Thymus (tissue), 11 donors: Measurements from ENCODE around the gene RNF114. TPM values are rescaled to one million over a fixed set of nuclear protein-coding genes. Genes with fewer than 3 reads are reported as not detected.
"Not testable (repeated sequence)": the region's sequence is repeated elsewhere in the genome, so short reads cannot be mapped to it uniquely, and the experiment has no call there.

Experiments
- DNase-seq, 9 donors: peaks; one replicate each; pipeline ENCODE4 v3.0.0-alpha.2; 2013; ENCODE audit warnings: low spot score in 9 of 9, low read depth in 6 of 9, missing footprints in 1 of 9
- H3K27ac ChIP-seq, 2 donors: one replicate each; pipeline ENCODE4 v1.5.1; 2013; ENCODE audit warnings: control low read depth in 1 of 2, low read depth in 1 of 2, low read length in 1 of 2, mild to moderate bottlenecking in 1 of 2, moderate library complexity in 1 of 2
- H3K27me3 ChIP-seq, 2 donors: one replicate each; pipeline ENCODE4 v1.5.1; 2013; ENCODE audit warnings: low read length in 1 of 2; ENCODE audit not compliant: control insufficient read depth in 2 of 2, insufficient read depth in 1 of 2
- H3K36me3 ChIP-seq, 2 donors: one replicate each; pipeline ENCODE4 v1.5.1; 2013; ENCODE audit warnings: low read length in 1 of 2, mild to moderate bottlenecking in 1 of 2, moderate library complexity in 1 of 2; ENCODE audit not compliant: control insufficient read depth in 2 of 2, insufficient read depth in 2 of 2
- H3K4me1 ChIP-seq, 2 donors: one replicate each; pipeline ENCODE4 v1.5.1; 2013; ENCODE audit warnings: low read length in 2 of 2; ENCODE audit not compliant: control insufficient read depth in 2 of 2, insufficient read depth in 2 of 2
- H3K4me3 ChIP-seq, 2 donors: one replicate each; pipeline ENCODE4 v1.5.1; 2013; ENCODE audit warnings: low read length in 2 of 2, control low read depth in 1 of 2, mild to moderate bottlenecking in 1 of 2
- H3K9me3 ChIP-seq, 2 donors: one replicate each; pipeline ENCODE4 v1.5.1; 2013; ENCODE audit warnings: low read length in 1 of 2, mild to moderate bottlenecking in 1 of 2; ENCODE audit not compliant: control insufficient read depth in 2 of 2, insufficient read depth in 1 of 2
- WGBS: extraction: QIAGEN DNeasy Blood & Tissue Kit; methylation state at CpG from one replicate; pipeline ENCODE4 v1.1.7; 2013; 5-methylcytosine and 5-hydroxymethylcytosine counted together
- polyA plus RNA-seq: library from polyadenylated mRNA; stranded (reverse); fragments of 200-250 nt; gene quantifications from one replicate; pipeline ENCODE4 v1.2.3, GENCODE V29; 2013
- total RNA-seq: library from RNA; stranded (reverse); fragments of 120-200 nt; gene quantifications from one replicate; pipeline ENCODE4 v1.2.4, GENCODE V29; 2013
- donor health status: healthy.

Gene RNF114
- total and polyA plus RNA-seq, 2 donors = 40.8 to 60.8 TPM

DNA sequence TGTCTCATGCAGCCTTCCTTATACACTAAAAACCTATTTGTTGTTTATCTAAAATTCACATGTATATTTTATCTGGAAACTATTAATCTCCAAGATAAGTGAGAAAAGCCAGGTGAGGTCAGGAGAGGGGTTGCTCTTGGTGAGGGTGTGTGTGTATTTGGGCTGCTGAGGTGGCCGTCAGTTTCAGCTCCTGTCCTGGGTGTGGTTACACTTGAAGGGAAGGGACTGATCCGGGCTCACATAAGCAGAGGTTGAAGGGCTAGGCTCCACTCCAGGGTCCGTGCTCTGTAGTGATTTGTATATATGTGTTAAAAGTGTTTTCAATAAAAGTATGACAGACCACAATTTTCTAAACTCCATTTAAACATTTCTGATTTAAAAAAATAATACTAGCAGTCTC is 33.0 kb downstream of the RNF114 start:
- no peak for DNase-seq
- no peak overlapping the region for H3K27ac ChIP-seq
- peaks cover 0 to 5% of the 10 kb centered on the region in 2 donors for H3K36me3 ChIP-seq
- H3K4me3 ChIP-seq = no peak overlapping the region
- WGBS = 96% methylated on average over 3 of the region's 3 CpGs
- no peaks in the 10 kb centered on the region for H3K9me3 ChIP-seq
- H3K27me3 ChIP-seq = no peaks in the 10 kb centered on the region
- no peaks in the 10 kb centered on the region for H3K4me1 ChIP-seq

- peaks cover 0 to 3% of the 10 kb centered on the region in 2 donors for H3K36me3 ChIP-seq
- no peaks in the 10 kb centered on the region for H3K4me1 ChIP-seq
- no peaks in the 10 kb centered on the region for H3K9me3 ChIP-seq
- DNase-seq = no peak
- no peak overlapping the region for H3K27ac ChIP-seq
- WGBS = 75% methylated on average over 5 of the region's 5 CpGs
- H3K4me3 ChIP-seq = no peak overlapping the region
- H3K27me3 ChIP-seq = no peaks in the 10 kb centered on the region
Observed at GRCh38 chr20:49969946-49970345, 33.7 kb downstream of the RNF114 start.

- no peaks in the 10 kb centered on the region for H3K9me3 ChIP-seq
- H3K27me3 ChIP-seq = no peaks in the 10 kb centered on the region
- 94% methylated on average over 8 of the region's 8 CpGs for WGBS
- H3K27ac ChIP-seq = no peak overlapping the region
- DNase-seq = no peak
- H3K4me1 ChIP-seq = no peaks in the 10 kb centered on the region
- H3K4me3 ChIP-seq = no peak overlapping the region
- H3K36me3 ChIP-seq = no peaks in the 10 kb centered on the region
Observed at GRCh38 chr20:49970498-49970897, 34.3 kb downstream of the RNF114 start.

GRCh38 chr20:49973981-49974380 is 37.8 kb downstream of the RNF114 start:
- DNase-seq = no peak
- Histone ChIP-seq H3K4me1 (peaks cover under 1 to 2% of the 10 kb centered on the region in 2 donors), H3K36me3 (no peaks in the 10 kb centered on the region), H3K4me3 (no peak overlapping the region), H3K27me3 (peaks cover 0 to 2% of the 10 kb centered on the region in 2 donors), H3K9me3 (no peaks in the 10 kb centered on the region), H3K27ac (no peak overlapping the region)
- WGBS = 94% methylated on average over 4 of the region's 4 CpGs

DNA sequence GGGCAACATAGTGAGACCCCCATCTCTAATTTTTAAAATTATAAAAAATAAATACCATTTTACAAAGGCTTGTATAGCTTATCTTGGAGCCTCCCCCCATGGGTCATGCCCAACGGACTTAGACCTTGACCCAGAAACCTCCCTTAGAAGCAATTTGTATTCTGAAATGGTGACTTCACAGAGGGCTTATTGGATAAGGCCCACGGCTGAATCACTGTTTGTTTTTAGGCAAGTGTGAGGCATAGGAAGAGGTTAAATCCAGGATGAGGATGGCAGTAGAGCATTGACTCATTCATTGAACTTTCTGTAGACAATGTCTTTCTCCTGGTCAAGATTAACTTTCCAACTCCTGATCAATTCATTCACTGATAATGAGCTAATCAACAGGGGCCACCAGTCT is 40.3 kb downstream of the RNF114 start:
- no peaks in the 10 kb centered on the region for H3K9me3 ChIP-seq

GRCh38 chr20:49977740-49978139 is 41.5 kb downstream of the RNF114 start:
- H3K27ac ChIP-seq, DNase-seq, H3K9me3 ChIP-seq, H3K36me3 ChIP-seq, H3K4me3 ChIP-seq: not testable (repeated sequence)
- WGBS = 100% methylated on average over 2 of the region's 2 CpGs
- H3K4me1 ChIP-seq = peaks cover 10 to 18% of the 10 kb centered on the region in 2 donors
- H3K27me3 ChIP-seq = peaks cover 4 to 21% of the 10 kb centered on the region in 2 donors

More for the DNA sequence above, 40.3 kb downstream of the RNF114 start:
- H3K4me3 ChIP-seq = no peak overlapping the region
- peaks cover 2 to 12% of the 10 kb centered on the region in 2 donors for H3K27me3 ChIP-seq
- H3K4me1 ChIP-seq = peaks cover 4 to 10% of the 10 kb centered on the region in 2 donors
- 92% methylated on average over 2 of the region's 2 CpGs for WGBS
- no peak for DNase-seq
- H3K27ac ChIP-seq = no peak overlapping the region
- no peaks in the 10 kb centered on the region for H3K36me3 ChIP-seq

DNA sequence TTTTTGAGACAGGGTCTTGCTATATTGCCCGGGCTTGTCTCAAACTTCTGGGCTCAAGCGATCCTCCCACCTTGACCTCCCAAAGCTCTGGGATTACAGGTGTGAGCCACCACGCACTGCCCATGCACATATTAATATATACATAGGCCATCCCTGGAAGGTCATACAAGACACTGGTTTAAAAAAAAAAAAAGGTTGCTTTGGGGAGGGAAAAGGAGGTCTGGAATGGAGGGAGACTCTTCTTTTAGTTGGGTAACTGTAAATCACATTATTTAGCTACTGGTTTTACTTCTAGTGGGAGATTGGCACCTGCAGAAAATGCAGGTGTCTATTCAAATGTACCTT is 42.5 kb downstream of the RNF114 start:
- H3K27me3 ChIP-seq = peaks cover 4 to 29% of the 10 kb centered on the region in 2 donors
- H3K4me3 ChIP-seq = no peak overlapping the region
- H3K9me3 ChIP-seq = no peaks in the 10 kb centered on the region
- no peak for DNase-seq
- no peaks in the 10 kb centered on the region for H3K36me3 ChIP-seq
- peaks cover 15 to 26% of the 10 kb centered on the region in 2 donors for H3K4me1 ChIP-seq
- 88% methylated on average over 3 of the region's 3 CpGs for WGBS
- H3K27ac ChIP-seq = no peak overlapping the region

DNA sequence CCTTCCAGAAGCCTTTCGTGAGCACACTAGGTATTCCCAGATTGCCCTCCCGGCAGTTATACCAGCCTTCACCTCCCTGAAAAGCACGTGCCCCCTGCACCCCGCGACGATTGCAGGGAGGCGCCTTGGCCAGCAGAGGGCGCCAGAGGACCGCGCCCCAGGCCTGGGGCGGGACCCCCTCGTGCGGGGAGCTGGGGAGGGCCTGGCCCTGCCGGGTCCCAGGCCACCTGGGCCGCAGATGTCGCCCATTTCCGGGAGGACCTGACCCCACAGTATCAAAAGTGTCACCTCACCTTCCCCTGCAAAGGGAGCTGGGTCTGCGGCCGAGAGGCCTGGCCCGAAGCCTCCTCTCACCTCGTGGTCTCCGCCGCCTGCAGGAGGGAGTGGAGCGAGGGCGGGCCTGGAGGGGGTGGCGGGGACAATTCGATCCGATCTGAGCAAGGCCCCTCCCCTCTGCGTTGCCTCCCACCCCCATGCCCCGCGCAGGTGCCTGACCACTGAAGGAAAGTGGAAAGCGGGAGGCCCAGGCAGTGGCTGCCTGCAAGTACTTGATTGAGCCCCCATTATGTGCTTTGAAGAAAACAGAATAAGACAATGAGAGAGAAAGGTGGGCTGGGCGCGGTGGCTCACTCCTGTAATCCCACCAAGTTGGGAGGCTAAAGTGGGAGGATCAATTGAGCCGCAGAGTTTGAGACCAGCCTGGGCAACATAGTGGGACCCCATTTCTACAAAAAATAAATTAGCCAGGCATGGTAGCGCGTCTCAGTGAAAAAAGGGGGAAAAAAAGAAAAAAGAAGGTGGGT is 43.0 kb downstream of the RNF114 start:
- no peaks in the 10 kb centered on the region for H3K36me3 ChIP-seq
- H3K27me3 ChIP-seq = peaks cover 4 to 31% of the 10 kb centered on the region in 2 donors
- no peaks in the 10 kb centered on the region for H3K9me3 ChIP-seq
- WGBS = 13% methylated on average over 37 of the region's 37 CpGs
- DNase-seq = peak; percentile 21 to 84 (median 65)
- H3K4me1 ChIP-seq = peaks cover 15 to 26% of the 10 kb centered on the region in 2 donors
- no peak overlapping the region for H3K27ac ChIP-seq
- H3K4me3 ChIP-seq = peak overlapping the region; percentile 8 to 37

- Histone ChIP-seq H3K27ac (no peak overlapping the region), H3K4me3 (no peak overlapping the region), H3K4me1 (peaks cover 15 to 26% of the 10 kb centered on the region in 2 donors), H3K36me3 (no peaks in the 10 kb centered on the region), H3K27me3 (peaks cover 4 to 34% of the 10 kb centered on the region in 2 donors), H3K9me3 (no peaks in the 10 kb centered on the region)
- 81% methylated on average over 11 of the region's 11 CpGs for WGBS
- no peak for DNase-seq
Observed at GRCh38 chr20:49980140-49981008, 44.2 kb downstream of the RNF114 start.
